Measurements from ENCODE around the gene NRBP1.
A peak's percentile ranks its signal among the peaks of the same experiment; 100 is the strongest.

The NRBP1 gene

DNA sequence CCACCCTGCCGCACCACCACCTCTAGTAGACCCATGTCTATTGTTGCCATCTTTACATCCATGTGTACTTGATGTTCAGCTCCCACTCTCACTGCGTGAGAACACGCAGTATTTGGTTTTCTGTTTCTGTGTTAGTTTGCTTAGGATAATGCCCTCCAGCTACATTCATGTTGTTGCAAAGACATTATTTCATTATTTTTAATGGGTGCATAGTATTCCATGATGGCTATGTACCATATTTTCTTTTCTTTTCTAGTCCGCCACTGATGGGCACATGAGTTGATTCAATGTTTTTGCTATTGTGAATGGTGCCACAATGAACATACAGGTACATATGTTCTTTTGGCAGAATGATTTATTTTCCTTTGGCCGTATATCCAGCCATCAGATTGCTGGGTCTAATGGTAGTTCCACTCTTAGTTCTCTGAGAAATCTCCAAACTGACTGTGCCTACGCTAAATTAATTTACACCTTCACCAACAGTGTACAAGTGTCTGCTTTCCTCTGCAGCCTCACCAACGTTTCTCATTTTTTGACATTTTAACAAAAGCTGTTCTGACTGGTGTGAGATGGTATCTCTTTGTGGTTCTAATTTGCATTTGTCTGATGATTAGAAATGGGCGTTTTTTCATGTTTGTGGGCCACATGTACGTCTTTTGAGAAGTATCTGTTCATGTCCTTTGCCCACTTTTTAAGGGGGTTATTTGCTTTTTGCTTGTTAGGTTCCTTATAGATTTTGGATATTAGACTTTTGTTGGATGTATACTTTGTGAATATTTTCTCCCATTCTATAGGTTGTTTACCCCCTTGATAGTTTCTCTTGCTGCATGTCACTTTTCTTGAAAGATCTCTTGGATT, 37.4 kb upstream of the NRBP1 start:
- Histone ChIP-seq H3K14ac (ENCODE audit: low read length in 2 of 2) (no peak overlapping the region), H2AK5ac (ENCODE audit: low read length, severe bottlenecking) (no peak overlapping the region), H3K18ac (ENCODE audit: low read depth in 1 of 2, low read length in 2 of 2) (no peak overlapping the region), H3K36me3 (ENCODE audit: control insufficient read depth in 1 of 2, insufficient read depth in 2 of 2, low read depth in 1 of 2, low read length in 2 of 2) (peaks cover 11 to 15% of the 10 kb centered on the region in 2 experiments), H2AFZ (ENCODE audit: low read depth, low read length) (no peak overlapping the region), H2BK5ac (ENCODE audit: low read depth, low read length, poor library complexity, severe bottlenecking) (no peak overlapping the region), H2BK120ac (ENCODE audit: low read depth, low read length) (no peak overlapping the region), H3K9me3 (ENCODE audit: control insufficient read depth, low read length) (no peaks in the 10 kb centered on the region), H3K9ac (ENCODE audit: low read length) (no peak overlapping the region), H3K23ac (ENCODE audit: low read length in 2 of 2) (no peak overlapping the region), H3K4ac (ENCODE audit: low read depth in 1 of 2, low read length in 2 of 2) (no peak overlapping the region), H3K27ac (ENCODE audit: low read length, poor library complexity, severe bottlenecking) (no peak overlapping the region), H3K4me3 (ENCODE audit: insufficient read depth in 1 of 2, low read depth in 1 of 2, low read length in 2 of 2) (no peak overlapping the region), H2BK15ac (ENCODE audit: low read depth, poor library complexity, severe bottlenecking) (no peak overlapping the region), H3K79me1 (replicated peaks; ENCODE audit: low read length, poor library complexity, severe bottlenecking) (peaks cover 10% of the 10 kb centered on the region), H3K4me2 (ENCODE audit: low read length, poor library complexity, severe bottlenecking) (no peak overlapping the region), H3K4me1 (ENCODE audit: control insufficient read depth, insufficient read depth, low read depth, low read length) (no peaks in the 10 kb centered on the region), H4K91ac (ENCODE audit: low read length) (no peak overlapping the region), H3K27me3 (ENCODE audit: control insufficient read depth in 1 of 2, insufficient read depth in 1 of 2, low read length in 2 of 2) (no peaks in the 10 kb centered on the region), H4K8ac (ENCODE audit: low read length) (peak overlapping the region; percentile 24), H2BK12ac (ENCODE audit: low read length in 2 of 2) (no peak overlapping the region)
- WGBS: over 99% methylated on average over 7 of the region's 9 CpGs
- no peak for DNase-seq

DNA sequence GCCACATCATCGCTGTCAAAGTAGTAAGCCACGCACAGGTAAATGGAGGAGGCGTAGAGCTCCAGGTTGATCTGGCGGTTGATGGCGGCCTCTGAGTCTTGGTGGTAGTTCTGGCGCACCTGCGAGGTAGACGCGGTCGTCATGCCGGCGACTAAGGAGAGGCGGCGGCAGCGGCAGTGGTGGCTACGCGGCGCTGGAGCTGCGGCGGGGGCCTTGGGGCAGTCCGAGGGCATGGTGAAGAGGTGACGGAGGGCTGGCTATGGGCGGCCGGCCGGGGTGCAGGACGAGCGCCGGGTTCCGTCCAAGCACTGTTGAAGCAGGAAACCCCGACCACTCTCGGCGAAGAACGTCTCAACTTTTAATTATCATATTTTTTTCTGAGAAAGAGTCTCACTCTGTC, 35.2 kb upstream of the NRBP1 start:
- Histone ChIP-seq H2BK5ac (ENCODE audit: low read depth, low read length, poor library complexity, severe bottlenecking) (no peak overlapping the region), H3K18ac (ENCODE audit: low read depth in 1 of 2, low read length in 2 of 2) (no peak overlapping the region), H3K36me3 (ENCODE audit: control insufficient read depth in 1 of 2, insufficient read depth in 2 of 2, low read depth in 1 of 2, low read length in 2 of 2) (peaks cover 7 to 11% of the 10 kb centered on the region in 2 experiments), H2BK12ac (ENCODE audit: low read length in 2 of 2) (no peak overlapping the region), H2BK15ac (ENCODE audit: low read depth, poor library complexity, severe bottlenecking) (no peak overlapping the region), H3K27ac (ENCODE audit: low read length, poor library complexity, severe bottlenecking) (no peak overlapping the region), H3K79me1 (replicated peaks; ENCODE audit: low read length, poor library complexity, severe bottlenecking) (peaks cover 6% of the 10 kb centered on the region), H2AK5ac (ENCODE audit: low read length, severe bottlenecking) (no peak overlapping the region), H3K9ac (ENCODE audit: low read length) (no peak overlapping the region), H3K27me3 (ENCODE audit: control insufficient read depth in 1 of 2, insufficient read depth in 1 of 2, low read length in 2 of 2) (no peaks in the 10 kb centered on the region), H4K8ac (ENCODE audit: low read length) (no peak overlapping the region), H3K4me1 (ENCODE audit: control insufficient read depth, insufficient read depth, low read depth, low read length) (no peaks in the 10 kb centered on the region), H2AFZ (ENCODE audit: low read depth, low read length) (no peak overlapping the region), H3K9me3 (ENCODE audit: control insufficient read depth, low read length) (no peaks in the 10 kb centered on the region), H3K23ac (ENCODE audit: low read length in 2 of 2) (no peak overlapping the region), H3K4ac (ENCODE audit: low read depth in 1 of 2, low read length in 2 of 2) (no peak overlapping the region), H2BK120ac (ENCODE audit: low read depth, low read length) (no peak overlapping the region), H3K4me2 (ENCODE audit: low read length, poor library complexity, severe bottlenecking) (no peak overlapping the region), H4K91ac (ENCODE audit: low read length) (no peak overlapping the region), H3K4me3 (ENCODE audit: insufficient read depth in 1 of 2, low read depth in 1 of 2, low read length in 2 of 2) (no peak overlapping the region), H3K14ac (ENCODE audit: low read length in 2 of 2) (no peak overlapping the region)
- no peak for DNase-seq
- 96% methylated on average over 33 of the region's 33 CpGs for WGBS

DNA sequence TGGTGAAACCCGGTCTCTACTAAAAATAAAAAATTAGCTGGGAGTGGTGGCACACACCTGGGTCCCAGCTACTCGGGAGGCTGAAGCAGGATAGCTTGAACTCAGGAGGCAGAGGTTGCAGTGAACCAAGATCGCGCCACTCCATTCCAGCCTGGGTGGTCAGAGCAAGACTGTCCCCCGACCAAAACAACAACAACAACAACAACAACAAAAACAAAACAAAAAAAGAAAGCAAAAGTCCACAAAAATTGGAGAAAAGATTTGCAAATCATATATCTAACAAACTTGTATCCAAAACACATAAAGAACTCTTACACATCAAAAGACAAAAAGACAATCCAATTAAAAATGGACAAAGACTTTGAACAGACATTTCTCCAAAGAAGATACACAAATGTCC, 29.5 kb upstream of the NRBP1 start:
- Histone ChIP-seq H2BK120ac (ENCODE audit: low read depth, low read length) (no peak overlapping the region), H3K27ac (ENCODE audit: low read length, poor library complexity, severe bottlenecking) (no peak overlapping the region), H2AK5ac (ENCODE audit: low read length, severe bottlenecking) (no peak overlapping the region), H2AFZ (ENCODE audit: low read depth, low read length) (no peak overlapping the region), H3K4me1 (ENCODE audit: control insufficient read depth, insufficient read depth, low read depth, low read length) (peaks cover 4% of the 10 kb centered on the region), H2BK12ac (ENCODE audit: low read length in 2 of 2) (no peak overlapping the region), H3K9ac (ENCODE audit: low read length) (no peak overlapping the region), H4K8ac (ENCODE audit: low read length) (no peak overlapping the region), H3K4ac (ENCODE audit: low read depth in 1 of 2, low read length in 2 of 2) (no peak overlapping the region), H4K91ac (ENCODE audit: low read length) (no peak overlapping the region), H3K4me3 (ENCODE audit: insufficient read depth in 1 of 2, low read depth in 1 of 2, low read length in 2 of 2) (no peak overlapping the region), H3K27me3 (ENCODE audit: control insufficient read depth in 1 of 2, insufficient read depth in 1 of 2, low read length in 2 of 2) (no peaks in the 10 kb centered on the region), H3K79me1 (replicated peaks; ENCODE audit: low read length, poor library complexity, severe bottlenecking) (no peaks in the 10 kb centered on the region), H3K23ac (ENCODE audit: low read length in 2 of 2) (no peak overlapping the region), H3K18ac (ENCODE audit: low read depth in 1 of 2, low read length in 2 of 2) (no peak overlapping the region), H2BK5ac (ENCODE audit: low read depth, low read length, poor library complexity, severe bottlenecking) (no peak overlapping the region), H3K9me3 (ENCODE audit: control insufficient read depth, low read length) (no peaks in the 10 kb centered on the region), H2BK15ac (ENCODE audit: low read depth, poor library complexity, severe bottlenecking) (no peak overlapping the region), H3K14ac (ENCODE audit: low read length in 2 of 2) (no peak overlapping the region), H3K36me3 (ENCODE audit: control insufficient read depth in 1 of 2, insufficient read depth in 2 of 2, low read depth in 1 of 2, low read length in 2 of 2) (peaks cover 0 to 5% of the 10 kb centered on the region in 2 experiments), H3K4me2 (ENCODE audit: low read length, poor library complexity, severe bottlenecking) (no peak overlapping the region)
- DNase-seq: no peak
- WGBS: 96% methylated on average over 5 of the region's 5 CpGs

DNA sequence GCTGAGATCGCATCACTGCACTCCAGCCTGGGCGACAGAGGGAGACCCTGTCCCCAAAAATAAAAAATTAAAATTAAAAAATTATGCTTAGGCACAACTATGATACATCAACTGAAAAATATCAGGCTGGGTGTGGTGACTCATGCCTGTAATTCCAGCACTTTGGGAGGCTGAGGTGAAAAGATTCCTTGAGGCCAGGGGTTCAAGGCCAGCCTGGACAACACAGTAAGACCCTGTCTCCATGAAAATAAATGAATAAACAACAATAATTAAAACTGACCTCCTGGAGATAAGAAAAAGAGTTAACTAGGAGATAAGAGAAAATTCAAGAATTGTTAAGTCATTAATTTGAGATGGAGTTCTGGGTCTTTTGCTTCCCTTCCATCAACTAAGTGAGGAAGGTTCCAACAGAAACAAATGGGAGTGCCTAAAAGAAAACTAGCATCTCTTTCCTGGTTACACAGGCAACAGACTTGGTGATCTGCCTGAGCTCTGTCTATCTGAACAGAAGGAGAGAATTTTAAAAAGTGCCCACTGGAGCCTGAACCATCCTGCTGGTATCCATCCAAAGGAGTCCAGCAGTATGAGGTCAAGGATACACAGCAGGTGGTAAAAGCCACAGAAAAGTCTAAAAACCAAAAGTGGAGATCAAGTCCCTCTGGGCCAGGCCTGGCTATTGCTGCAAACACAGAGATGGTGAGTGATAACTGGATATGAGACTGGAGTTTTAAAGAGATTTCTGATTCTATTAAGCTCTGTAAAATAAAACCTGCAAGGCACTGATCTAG, 27.9 kb upstream of the NRBP1 start:
- WGBS: no CpG with 5 or more reads among the region's 2 CpGs
- H3K79me1 ChIP-seq (replicated peaks; ENCODE audit: low read length, poor library complexity, severe bottlenecking): no peaks in the 10 kb centered on the region
- no peak overlapping the region for H2BK15ac ChIP-seq (ENCODE audit: low read depth, poor library complexity, severe bottlenecking)
- no peak overlapping the region for H2AK5ac ChIP-seq (ENCODE audit: low read length, severe bottlenecking)
- H3K27ac ChIP-seq (ENCODE audit: low read length, poor library complexity, severe bottlenecking): peak overlapping the region; percentile 49
- H3K36me3 ChIP-seq (ENCODE audit: control insufficient read depth in 1 of 2, insufficient read depth in 2 of 2, low read depth in 1 of 2, low read length in 2 of 2): peaks cover 6 to 10% of the 10 kb centered on the region in 2 experiments
- H2BK120ac ChIP-seq (ENCODE audit: low read depth, low read length): no peak overlapping the region
- no peak overlapping the region for H2BK5ac ChIP-seq (ENCODE audit: low read depth, low read length, poor library complexity, severe bottlenecking)
- H3K9ac ChIP-seq (ENCODE audit: low read length): no peak overlapping the region
- no peaks in the 10 kb centered on the region for H3K27me3 ChIP-seq (ENCODE audit: control insufficient read depth in 1 of 2, insufficient read depth in 1 of 2, low read length in 2 of 2)
- H3K4me3 ChIP-seq (ENCODE audit: insufficient read depth in 1 of 2, low read depth in 1 of 2, low read length in 2 of 2): no peak overlapping the region
- H3K4ac ChIP-seq (ENCODE audit: low read depth in 1 of 2, low read length in 2 of 2): no peak overlapping the region
- no peak overlapping the region for H2AFZ ChIP-seq (ENCODE audit: low read depth, low read length)
- H3K4me2 ChIP-seq (ENCODE audit: low read length, poor library complexity, severe bottlenecking): no peak overlapping the region
- peaks cover 4% of the 10 kb centered on the region for H3K4me1 ChIP-seq (ENCODE audit: control insufficient read depth, insufficient read depth, low read depth, low read length)
- no peak overlapping the region for H2BK12ac ChIP-seq (ENCODE audit: low read length in 2 of 2)
- H3K14ac ChIP-seq (ENCODE audit: low read length in 2 of 2): no peak overlapping the region
- DNase-seq: no peak
- no peak overlapping the region for H3K23ac ChIP-seq (ENCODE audit: low read length in 2 of 2)
- no peaks in the 10 kb centered on the region for H3K9me3 ChIP-seq (ENCODE audit: control insufficient read depth, low read length)
- no peak overlapping the region for H4K91ac ChIP-seq (ENCODE audit: low read length)
- H4K8ac ChIP-seq (ENCODE audit: low read length): peak overlapping the region; percentile 28
- H3K18ac ChIP-seq (ENCODE audit: low read depth in 1 of 2, low read length in 2 of 2): no peak overlapping the region

Measured in mesenchymal stem cell (in vitro differentiated cells and primary cell).